NOMO-1 treated with dmso at 0.1 percent for 144 hours (cell line): ENCODE results near the gene CRYL1.
A peak's percentile ranks its signal among the peaks of the same experiment; 100 is the strongest.

Source experiments
- DNase-seq: peaks from one replicate; lab custom pipeline; 2025; ENCODE audit not compliant: unreplicated experiment; lab: John Stamatoyannopoulos, UW

CRYL1 gene

DNA sequence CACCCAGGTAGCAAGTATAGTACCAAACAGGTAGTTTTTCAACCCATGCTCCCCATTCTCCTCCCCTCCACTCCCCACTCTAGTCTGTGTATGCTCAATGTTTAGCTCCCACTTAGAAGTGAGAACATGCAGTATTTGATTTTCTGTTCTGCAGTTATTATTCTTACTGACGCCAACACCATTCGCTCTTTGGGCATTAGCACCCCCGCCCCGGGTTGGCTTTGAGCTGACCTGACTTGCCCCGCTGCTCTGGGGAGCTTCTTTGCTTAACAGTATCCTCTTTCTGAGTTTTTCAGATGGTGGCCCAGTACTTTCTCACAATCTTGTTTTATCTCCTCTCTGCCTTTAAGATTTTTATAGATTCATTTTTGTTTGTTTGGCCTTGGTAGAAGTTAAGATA is 138.7 kb downstream of the CRYL1 start:
- DNase-seq, result no peak

DNA sequence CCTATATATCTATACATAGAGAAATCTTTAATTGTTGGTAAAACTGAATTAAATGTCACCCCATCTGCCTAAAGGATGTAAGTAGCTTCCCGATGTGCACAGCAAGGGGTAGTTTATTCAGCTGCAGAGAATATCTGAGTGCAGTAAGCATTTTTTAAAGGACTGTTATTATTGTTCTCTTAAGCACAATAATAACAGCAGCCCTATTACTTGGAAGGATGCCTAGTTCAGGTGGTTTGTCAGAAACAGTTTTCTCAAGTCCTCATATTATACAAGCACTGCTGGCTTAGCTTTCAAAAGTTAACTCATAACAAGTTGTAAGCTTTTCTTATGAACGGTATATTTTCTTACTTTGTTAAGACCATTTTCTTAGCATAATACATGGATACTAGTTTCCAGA is 142.6 kb downstream of the CRYL1 start:
- no peak for DNase-seq

DNA sequence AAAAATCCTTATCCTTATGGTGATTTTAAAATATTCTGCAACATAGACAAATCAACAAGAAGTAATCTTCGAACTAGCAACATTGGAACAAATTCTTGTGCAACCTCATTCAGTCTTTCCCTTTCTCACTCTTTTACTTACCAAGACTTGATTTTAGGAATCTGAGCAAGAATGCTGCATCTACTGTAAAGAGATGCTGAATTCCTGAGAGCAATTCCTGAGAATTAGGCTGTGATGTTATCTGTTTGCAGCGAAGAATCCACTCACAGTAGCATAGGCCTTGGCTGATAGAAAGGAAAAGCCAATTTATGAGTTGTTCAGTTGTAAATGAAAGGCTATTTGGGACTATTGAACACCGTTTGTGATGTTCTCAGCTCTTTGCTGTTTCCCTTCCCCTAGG is 144.3 kb downstream of the CRYL1 start:
- DNase-seq, result no peak

DNA sequence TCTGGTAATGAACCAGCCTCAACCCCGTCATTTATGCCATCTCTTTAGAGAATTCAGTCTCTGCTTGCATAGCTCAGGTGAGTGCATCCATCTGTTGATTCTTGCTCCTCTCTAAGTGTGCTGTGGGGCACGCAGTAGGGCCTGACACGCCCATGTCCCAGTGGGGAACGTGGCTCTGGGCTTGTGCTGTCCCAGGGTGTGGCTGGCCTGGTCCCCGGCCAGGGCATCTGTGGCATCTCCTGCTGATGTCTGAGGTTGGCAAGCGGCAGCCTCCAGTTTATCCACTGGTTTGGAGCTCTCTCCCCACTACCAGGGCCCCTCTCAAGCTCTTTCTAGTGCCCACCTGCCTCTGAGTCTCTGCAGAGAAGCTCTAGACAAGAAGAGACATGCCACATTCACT is 146.9 kb downstream of the CRYL1 start:
- DNase-seq, result no peak

DNA sequence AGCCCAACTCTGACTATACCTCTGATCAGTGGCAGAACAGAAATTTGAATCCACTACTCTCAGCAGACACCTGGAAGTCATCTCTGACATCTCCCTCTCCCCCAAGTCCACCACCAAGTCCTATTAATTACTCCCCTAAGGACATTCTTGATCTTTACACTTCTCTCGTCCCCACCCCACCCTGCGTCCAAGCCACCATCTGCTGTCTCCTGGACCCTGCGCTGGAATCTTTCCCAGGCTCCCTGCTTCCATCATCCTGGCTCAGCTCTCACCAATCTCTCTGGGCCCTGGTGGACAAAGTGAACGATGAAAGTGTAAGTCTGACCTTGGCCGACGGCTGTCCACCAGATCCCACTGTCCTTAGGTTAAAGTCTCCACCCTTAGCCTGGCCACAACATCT is 147.9 kb downstream of the CRYL1 start:
- DNase-seq, result no peak

DNA sequence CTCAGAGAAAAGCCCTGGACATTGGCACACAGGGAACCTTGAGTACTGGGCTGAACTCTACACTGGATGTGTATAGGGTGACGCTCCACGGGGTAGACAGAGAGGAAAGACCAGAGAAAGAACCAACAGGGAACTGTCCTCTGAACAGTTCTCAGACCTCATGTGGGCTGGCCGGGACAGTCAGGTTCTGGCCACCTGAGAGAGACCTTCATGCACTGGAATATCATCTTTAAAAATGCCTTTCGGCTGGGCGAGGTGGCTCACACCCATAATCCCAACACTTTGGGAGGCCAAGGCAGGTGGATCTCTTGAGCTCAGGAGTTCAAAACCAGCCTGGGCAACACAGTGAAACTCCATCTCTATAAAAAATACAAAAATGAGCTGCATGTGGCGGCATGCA is 149.8 kb downstream of the CRYL1 start:
- no peak for DNase-seq

DNA sequence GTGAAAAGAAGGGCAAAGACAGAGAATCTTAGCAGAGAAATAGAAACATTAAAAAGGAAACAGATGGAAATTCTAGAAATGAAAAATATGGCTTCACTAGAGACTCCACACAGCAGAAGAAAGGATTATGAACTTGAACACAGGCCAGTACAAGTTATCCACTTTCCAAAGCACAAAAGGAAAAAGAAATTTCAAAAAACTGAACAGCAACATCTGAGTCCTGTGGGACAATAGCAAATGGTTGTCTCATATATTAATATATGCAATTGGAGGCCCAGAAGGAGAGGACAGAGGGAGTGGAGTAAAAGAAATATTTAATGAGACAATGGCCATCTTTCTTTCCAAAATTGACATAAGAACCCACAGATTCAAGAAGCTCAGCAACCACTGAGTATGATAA is 151.8 kb downstream of the CRYL1 start:
- no peak for DNase-seq

DNA sequence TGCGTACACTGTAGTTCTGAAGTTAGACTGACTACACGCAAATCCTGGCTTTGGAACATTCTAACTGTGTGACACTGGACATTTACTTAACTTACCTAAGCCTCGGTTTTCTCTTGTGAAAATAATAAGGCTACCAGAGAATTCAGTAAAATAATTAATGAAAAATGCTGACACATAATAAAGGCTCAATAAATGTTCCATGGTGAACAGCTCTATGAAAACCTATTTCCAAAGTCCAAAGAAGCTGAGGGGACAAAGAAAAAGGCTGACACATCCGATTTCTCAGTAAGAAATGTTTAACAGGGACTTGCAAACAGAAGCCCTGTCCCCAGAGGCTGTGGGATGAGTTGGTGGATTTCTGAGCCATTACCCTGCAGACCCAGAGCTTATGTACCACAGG is 153.8 kb downstream of the CRYL1 start:
- no peak for DNase-seq

DNA sequence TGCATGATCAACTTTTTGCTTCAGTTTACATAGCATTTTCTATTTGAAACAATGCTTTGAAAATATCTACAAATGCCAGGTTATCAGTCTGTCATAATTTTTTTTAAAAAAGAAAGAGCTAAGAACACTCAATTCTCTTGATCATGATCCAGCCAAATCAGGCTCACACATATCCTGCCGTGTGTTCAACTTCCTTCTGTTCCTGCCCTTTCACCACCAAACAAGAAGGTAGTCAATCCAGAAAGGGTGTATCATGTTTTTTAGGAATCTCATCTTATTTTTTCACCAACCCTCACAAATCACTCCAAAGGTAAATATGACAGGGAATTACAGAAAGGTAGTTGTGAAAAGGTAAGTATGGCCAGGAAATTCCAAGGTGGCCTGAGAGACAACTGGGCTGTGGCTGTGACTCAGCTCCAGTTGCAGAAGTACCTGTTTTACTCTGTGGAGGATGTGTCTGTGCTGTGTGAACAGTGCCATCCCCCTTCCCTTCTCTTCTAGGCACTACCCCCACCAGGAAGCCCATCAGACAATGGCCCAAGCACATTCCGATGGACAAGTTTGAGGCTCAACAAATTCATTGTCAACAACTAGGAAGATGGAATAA is 154.7 kb downstream of the CRYL1 start:
- no peak for DNase-seq

DNA sequence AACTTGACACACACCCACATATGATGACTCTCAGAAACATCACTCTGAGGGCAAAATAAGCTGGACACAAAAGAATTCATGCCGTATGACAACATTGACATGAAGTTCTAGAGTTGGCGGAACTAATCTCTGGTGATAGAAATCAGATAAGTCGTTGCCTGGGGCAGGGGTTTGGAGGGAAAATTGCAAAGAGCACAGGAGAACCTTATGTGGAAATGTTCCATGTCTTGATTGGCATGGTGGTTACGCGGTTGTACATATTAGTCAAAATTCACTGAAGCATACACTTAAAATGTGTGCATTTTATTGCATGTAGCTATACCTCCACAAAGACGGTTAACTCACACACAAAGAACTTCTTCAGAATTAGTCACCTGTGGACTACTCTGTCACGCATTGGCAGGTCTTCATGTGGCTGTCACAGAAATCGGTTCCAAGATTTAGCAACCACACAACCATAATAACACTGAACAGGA is 155.7 kb downstream of the CRYL1 start:
- no peak for DNase-seq

DNA sequence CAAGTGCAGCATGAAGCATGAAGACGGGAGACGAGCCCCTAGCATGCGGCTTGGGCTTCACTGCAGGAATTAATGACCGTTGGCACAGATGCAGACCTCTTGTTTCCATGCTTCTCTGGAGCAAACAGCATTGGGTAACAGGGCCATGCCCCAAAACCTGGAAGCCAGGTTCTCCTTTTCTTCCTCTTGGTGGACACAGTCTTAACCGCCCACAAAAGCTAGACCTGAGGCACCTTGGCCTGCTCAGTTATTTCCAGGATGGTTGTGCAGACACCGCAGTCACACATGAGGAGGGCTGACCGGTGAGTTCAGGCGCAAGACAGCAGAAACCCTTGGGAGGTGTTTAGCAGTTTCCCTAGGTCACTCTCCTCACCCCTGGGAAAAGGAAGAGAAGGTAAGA is 159.6 kb downstream of the CRYL1 start:
- DNase-seq, result no peak

DNA sequence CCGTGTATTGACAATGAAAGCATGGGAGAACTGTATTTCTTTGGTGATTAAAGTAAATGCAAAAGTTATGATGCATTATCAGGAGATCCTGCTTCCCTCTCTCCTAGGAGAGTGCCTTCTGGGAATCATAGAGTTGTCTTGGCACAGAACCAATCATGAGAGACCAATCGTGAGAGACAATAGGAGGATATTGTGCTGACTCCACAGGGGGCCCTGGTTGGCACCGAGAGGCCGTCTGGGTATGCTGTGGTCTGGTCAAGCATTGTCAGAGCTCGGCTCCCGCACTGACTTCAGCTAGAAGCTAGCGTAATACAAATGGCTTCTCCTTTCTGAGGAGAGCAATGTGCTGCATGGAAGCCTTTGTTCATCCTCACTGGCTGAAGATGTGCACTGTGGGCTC is 162.1 kb downstream of the CRYL1 start:
- no peak for DNase-seq

DNA sequence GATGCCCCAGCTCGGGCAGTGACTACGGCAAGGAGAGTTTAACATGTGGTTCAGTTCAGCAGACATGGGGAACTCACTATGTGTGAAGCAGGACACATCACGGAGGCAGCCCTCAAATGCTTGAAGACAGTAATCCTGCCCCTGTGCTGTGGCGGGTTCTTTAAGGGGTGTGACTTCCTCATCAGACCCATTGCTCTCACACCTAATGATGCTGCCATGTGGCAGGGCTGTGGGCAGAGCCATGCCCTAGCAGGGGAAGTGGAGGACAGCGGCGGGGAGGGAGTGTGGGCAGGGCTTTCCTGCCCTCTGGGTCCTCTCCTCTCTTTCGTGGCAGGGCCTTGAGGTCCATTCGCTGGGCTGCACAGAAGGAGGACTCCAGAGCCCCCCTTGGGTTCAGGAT is 162.5 kb downstream of the CRYL1 start:
- DNase-seq, result no peak

DNA sequence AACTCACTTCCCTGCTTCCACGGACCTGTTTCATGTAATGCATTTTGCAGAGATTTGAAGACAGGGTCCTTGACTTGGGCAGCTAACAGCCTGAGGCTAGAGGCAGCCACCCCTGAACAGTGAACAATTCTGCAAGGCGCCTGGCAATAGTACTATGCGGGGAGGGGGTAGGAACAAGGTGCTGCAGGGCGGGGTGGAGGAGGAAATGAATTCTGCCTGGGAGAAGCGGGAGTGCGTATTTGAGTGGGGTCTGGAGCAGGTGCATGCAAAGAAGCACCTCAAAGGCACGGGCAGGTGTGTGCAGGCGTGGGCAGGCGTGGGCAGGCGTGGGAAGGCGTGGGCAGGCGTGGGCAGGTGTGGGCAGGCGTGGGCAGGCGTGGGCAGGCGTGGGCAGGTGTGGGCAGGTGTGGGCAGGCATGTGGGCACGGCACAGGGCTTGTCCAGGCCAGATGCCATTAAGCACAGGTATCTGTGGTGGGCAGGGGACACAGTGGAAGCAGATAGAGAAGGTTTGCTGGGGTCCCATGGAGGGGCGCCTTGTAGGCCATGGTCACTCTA is 163.1 kb downstream of the CRYL1 start:
- no peak for DNase-seq

DNA sequence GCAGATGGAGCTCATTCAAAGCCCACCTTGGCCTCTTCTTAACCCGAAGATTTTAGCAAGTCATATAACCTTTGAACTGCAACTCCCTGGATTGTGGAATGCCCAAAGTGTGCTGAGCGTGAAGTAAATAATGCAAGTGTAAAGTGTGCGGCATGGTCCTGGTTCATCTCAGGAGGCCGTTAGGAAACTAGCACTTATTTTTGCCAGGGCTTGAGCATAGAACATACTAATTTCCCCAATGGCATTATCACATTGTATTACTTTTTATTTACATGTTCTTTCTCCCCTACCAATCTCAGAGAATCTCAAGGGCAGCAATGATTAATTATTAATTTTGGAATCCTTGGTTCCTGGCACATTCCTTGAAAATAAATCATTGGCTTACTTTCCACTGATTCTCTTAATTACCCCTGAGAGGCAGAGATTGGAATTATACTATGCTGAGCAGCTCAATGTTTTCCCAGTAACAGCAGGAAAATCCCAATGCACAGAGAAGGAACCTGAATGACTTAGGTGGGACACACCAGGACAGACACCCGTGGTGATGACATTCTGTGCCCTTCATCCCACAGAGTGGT is 164.7 kb downstream of the CRYL1 start:
- no peak for DNase-seq

DNA sequence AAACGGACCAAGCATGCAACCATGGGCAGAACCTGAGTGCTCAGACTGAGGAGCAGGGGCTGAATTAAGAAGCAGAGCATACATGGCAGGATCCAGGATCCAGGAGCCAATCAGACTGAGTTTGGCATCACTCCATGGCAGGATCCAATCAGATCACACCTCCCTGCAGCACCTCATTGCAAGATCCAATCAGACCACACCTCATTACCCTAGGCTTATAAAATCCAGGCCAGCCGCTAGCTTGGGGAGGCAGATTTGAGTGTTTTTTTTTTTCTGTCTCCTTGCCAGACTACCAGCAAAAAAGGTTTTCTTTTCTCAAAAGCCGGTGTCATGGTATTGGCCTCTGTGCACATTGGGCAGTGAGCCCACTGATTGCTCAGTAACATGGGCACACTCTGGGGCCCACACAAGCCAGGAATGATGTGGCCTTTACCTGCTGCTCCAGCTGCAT is 165.6 kb downstream of the CRYL1 start:
- no peak for DNase-seq

DNA sequence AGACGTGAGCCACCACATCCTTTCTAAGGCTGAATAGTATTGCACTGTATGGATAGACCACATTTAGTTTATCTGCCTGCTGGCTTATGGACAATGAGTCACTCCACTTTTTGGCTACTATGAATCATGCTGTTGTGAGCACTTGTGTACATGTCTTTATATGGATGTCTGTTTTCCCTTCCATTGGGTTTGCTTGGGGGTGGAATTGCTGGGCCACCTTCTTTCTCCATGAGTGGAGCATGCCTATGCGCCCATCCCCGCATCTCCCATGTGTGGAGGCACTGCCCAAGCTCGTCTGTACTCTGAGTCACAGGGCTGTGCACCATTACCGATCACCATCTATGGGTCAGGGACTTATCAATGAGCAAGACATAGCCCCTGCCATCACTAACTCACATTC is 166.3 kb downstream of the CRYL1 start:
- no peak for DNase-seq

DNA sequence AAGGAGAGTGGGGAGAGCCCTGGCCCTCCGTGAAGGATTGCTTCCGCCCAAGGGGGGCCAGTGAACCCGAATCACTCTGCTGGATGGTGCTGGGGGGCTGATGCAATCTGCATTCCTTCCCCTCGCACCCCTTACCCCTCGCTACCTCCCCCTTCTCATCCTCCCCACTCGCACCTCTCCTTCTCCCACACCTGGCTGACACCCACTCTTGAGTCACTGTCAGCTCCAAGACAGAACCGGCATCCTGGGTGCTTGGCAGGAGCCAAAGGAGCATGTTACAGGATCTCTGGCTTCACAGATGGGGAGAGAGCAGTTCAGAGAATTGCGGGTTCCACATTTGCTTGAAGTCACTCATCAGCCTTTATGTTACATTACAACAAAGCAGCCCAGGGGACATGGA is 167.6 kb downstream of the CRYL1 start:
- no peak for DNase-seq

DNA sequence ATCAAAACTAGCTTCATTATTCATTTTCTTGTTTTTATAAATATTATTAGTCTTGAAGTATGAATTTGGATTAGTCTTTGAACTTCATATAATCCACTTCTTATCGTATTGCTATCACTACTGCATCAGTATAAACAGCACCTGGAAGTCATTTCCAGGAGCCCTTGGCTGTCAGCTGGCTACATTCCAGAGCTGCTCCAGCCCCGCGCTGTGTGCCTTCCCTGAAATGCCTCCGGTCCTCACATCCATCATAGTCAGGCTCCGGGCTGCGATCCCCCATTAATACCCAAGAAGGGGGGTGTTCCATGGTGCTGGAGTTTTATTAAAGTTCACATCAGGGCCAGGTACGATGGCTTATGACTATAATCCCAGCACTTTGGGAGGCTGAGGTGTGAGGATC is 169.2 kb downstream of the CRYL1 start:
- no peak for DNase-seq

DNA sequence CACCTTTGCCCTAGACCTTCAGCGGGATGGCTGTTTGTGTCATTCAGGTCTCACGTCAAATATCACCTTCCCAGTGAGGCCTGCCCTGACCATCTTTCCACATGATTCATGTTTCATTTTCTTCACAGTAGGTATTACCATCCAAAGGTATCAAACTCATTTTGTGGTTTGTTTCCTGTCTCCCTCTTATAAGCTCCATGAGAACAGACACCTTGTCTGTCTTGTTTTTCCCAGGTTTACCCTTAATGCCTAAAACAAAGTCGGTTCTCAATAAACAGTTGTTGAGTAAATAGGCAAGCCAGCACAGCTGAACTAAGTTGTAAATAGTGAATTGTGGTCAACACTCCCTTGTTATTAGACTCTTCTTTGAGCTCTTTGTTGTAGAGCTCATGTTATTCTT is 170.9 kb downstream of the CRYL1 start:
- no peak for DNase-seq

DNA sequence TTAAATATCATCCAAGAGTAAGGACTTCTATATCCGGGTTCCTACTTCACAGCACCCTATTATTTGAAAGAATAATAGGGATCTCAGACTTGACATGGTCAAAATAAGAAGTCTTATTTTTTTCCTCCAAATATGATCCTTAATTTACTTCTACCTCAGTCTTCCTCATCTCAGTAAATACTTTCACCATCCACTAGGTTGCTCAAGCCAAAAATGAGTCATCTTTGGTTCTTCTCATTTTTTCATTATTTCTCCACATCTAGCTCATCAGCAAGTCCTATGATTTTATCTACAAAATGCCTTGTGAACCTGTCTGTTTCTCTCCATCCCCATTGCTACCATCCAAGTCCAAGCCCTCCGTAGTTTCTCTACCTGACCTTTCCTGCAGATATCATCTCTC is 171.7 kb downstream of the CRYL1 start:
- DNase-seq, result peak; percentile 67
